Non-pigmented ciliary epithelial cell (primary cell): ENCODE measurements around the gene APOL2.
"Not testable (repeated sequence)": the region's sequence is repeated elsewhere in the genome, so short reads cannot be mapped to it uniquely, and the experiment has no call there.

ENCODE experiments used
- DNase-seq: peaks from one replicate; pipeline ENCODE4 v3.0.0-alpha.2; 2010; ENCODE audit warnings: low read depth

APOL2 gene

GRCh38 chr22:36221799-36222751, 17.3 kb downstream of the APOL2 start:
- no peak for DNase-seq

- DNase-seq = no peak
These were observed 18.8 kb downstream of the APOL2 start for GRCh38 chr22:36220451-36220921.

- no peak for DNase-seq
These were observed 20.6 kb downstream of the APOL2 start for GRCh38 chr22:36218648-36219193.

GRCh38 chr22:36215981-36216380, 23.3 kb downstream of the APOL2 start:
- DNase-seq = no peak

GRCh38 chr22:36213586-36213985, 25.7 kb downstream of the APOL2 start:
- DNase-seq = no peak

GRCh38 chr22:36212901-36213300, 26.4 kb downstream of the APOL2 start:
- no peak for DNase-seq

GRCh38 chr22:36211237-36211861, 28.0 kb downstream of the APOL2 start:
- DNase-seq = peak; percentile 18

GRCh38 chr22:36210224-36210623, 29.1 kb downstream of the APOL2 start:
- DNase-seq = no peak

- not testable (repeated sequence) for DNase-seq
These were observed 29.8 kb downstream of the APOL2 start for GRCh38 chr22:36209488-36209908.

- no peak for DNase-seq
These were observed 30.4 kb downstream of the APOL2 start for GRCh38 chr22:36208914-36209313.

GRCh38 chr22:36208162-36208765, 31.1 kb downstream of the APOL2 start:
- DNase-seq = no peak

- no peak for DNase-seq
These were observed 33.1 kb downstream of the APOL2 start for GRCh38 chr22:36206255-36206654.

- DNase-seq = not testable (repeated sequence)
These were observed 33.8 kb downstream of the APOL2 start for GRCh38 chr22:36205573-36205972.

GRCh38 chr22:36204632-36205015, 34.7 kb downstream of the APOL2 start:
- no peak for DNase-seq

GRCh38 chr22:36204001-36204631, 35.2 kb downstream of the APOL2 start:
- DNase-seq = no peak

- DNase-seq = not testable (repeated sequence)
These were observed 35.9 kb downstream of the APOL2 start for GRCh38 chr22:36203441-36203840.

- not testable (repeated sequence) for DNase-seq
These were observed 36.4 kb downstream of the APOL2 start for GRCh38 chr22:36202906-36203305.

- no peak for DNase-seq
These were observed 37.6 kb downstream of the APOL2 start, which contains the start of gene APOL4 for GRCh38 chr22:36201630-36202319. Gene APOL4, minus strand, starts transcription at chr22:36201809. Its CDS starts 75 bp downstream, at chr22:36201734.

- DNase-seq = not testable (repeated sequence)
These were observed 38.3 kb downstream of the APOL2 start for GRCh38 chr22:36201025-36201424.

- DNase-seq = no peak
These were observed 40.3 kb downstream of the APOL2 start for GRCh38 chr22:36199001-36199551.

- DNase-seq = no peak
These were observed 40.8 kb downstream of the APOL2 start for GRCh38 chr22:36198536-36198935.
